Embryonic facial prominence (tissue), 1 donor: ENCODE data around the gene SNORC.

Experiments
- DNase-seq: peaks from one replicate; pipeline ENCODE4 v3.0.0-alpha.2; 2016; ENCODE audit errors: extremely low spot score

Gene SNORC

GRCh38 chr2:232869138-232870017 is 686 bp upstream of the SNORC start:
- no peak for DNase-seq

- no peak for DNase-seq
These were observed 805 bp downstream of the SNORC start for GRCh38 chr2:232870766-232871371.

GRCh38 chr2:232871418-232871834 is 1.4 kb downstream of the SNORC start:
- DNase-seq, result no peak

- DNase-seq, result no peak
These were observed 2.0 kb downstream of the SNORC start for GRCh38 chr2:232871835-232872736.

- DNase-seq, result no peak
These were observed 2.8 kb downstream of the SNORC start for GRCh38 chr2:232872826-232873225.

GRCh38 chr2:232873292-232873908 is 3.3 kb downstream of the SNORC start:
- DNase-seq, result no peak

GRCh38 chr2:232873909-232874641 is 4.0 kb downstream of the SNORC start:
- no peak for DNase-seq

- no peak for DNase-seq
These were observed 4.7 kb downstream of the SNORC start for GRCh38 chr2:232874677-232875223.

- no peak for DNase-seq
These were observed 5.4 kb downstream of the SNORC start for GRCh38 chr2:232875256-232876121.

- no peak for DNase-seq
These were observed 6.3 kb downstream of the SNORC start for GRCh38 chr2:232876161-232876977.

- no peak for DNase-seq
These were observed 6.9 kb downstream of the SNORC start for GRCh38 chr2:232876978-232877441.

GRCh38 chr2:232877940-232878511 is 8.0 kb downstream of the SNORC start:
- no peak for DNase-seq

GRCh38 chr2:232878855-232879617 is 9.0 kb downstream of the SNORC start:
- no peak for DNase-seq

- no peak for DNase-seq
These were observed 9.8 kb downstream of the SNORC start for GRCh38 chr2:232879618-232880494.

- no peak for DNase-seq
These were observed 10.8 kb downstream of the SNORC start for GRCh38 chr2:232880764-232881351.

- no peak for DNase-seq
These were observed 12.0 kb downstream of the SNORC start for GRCh38 chr2:232882085-232882484.
